Measurements from ENCODE around the gene FDX2. TPM values are rescaled to one million over a fixed set of nuclear protein-coding genes. Genes with fewer than 3 reads are reported as not detected.

Gene FDX2
- total RNA-seq, 2 experiments from 2014 or later: 9.5 to 9.7 TPM

- Mint-ChIP-seq H3K27ac (peak overlapping the region; percentile 83), H3K4me1 (ENCODE audit: low read depth) (peaks cover 18% of the 10 kb centered on the region), H3K4me3 (peak overlapping the region; percentile 89), H3K36me3 (ENCODE audit: low read depth) (peaks cover 17% of the 10 kb centered on the region), H3K9me3 (no peaks in the 10 kb centered on the region), H3K27me3 (ENCODE audit: low read depth) (no peaks in the 10 kb centered on the region)
- intact Hi-C loops (cut with micrococcal nuclease): loop anchor here (2.0 kb wide), 2 partner anchors 16 to 46 kb away; partner anchors contain the start of genes ICAM1 and RAVER1
- no peak for DNase-seq
- CTCF ChIA-PET: interaction anchor here (1.2 to 1.9 kb wide), 2 partner anchors 57 to 74 kb away, joined by 3 to 4 read pairs; no protein-coding TSS in a partner anchor
These were observed 622 bp upstream of the FDX2 start for GRCh38 chr19:10316229-10317044.

GRCh38 chr19:10309423-10309822 lies 6.4 kb downstream of the FDX2 start, which contains the start of gene ZGLP1:
Gene ZGLP1 (minus strand): TSS chr19:10309815.
- DNase-seq: no peak
- Mint-ChIP-seq H3K4me1 (ENCODE audit: low read depth) (peaks cover 3% of the 10 kb centered on the region), H3K27me3 (ENCODE audit: low read depth) (no peaks in the 10 kb centered on the region), H3K4me3 (no peak within 1 kb of the TSS), H3K9me3 (no peaks in the 10 kb centered on the region), H3K36me3 (ENCODE audit: low read depth) (peaks cover 8% of the 10 kb centered on the region), H3K27ac (no peak within 1 kb of the TSS)
- intact Hi-C loops (cut with micrococcal nuclease): no loop called here
- CTCF ChIA-PET: no interaction called here

GRCh38 chr19:10306327-10306726 lies 9.5 kb downstream of the FDX2 start:
- H3K27ac Mint-ChIP-seq: no peak overlapping the region
- CTCF ChIA-PET: interaction anchor here (1.5 kb wide), 1 partner anchor 37 kb away, joined by 4 read pairs; no protein-coding TSS in a partner anchor
- H3K4me3 Mint-ChIP-seq: no peak overlapping the region

GRCh38 chr19:10305139-10305806 lies 10.5 kb downstream of the FDX2 start:
- intact Hi-C loops (cut with micrococcal nuclease): no loop called here
- H3K36me3 Mint-ChIP-seq (ENCODE audit: low read depth): peaks cover 4% of the 10 kb centered on the region
- no peak overlapping the region for H3K27ac Mint-ChIP-seq
- no peak overlapping the region for H3K4me3 Mint-ChIP-seq
- CTCF ChIA-PET: interaction anchor here (1.5 kb wide), 1 partner anchor 36 kb away, joined by 4 read pairs; no protein-coding TSS in a partner anchor
- H3K4me1 Mint-ChIP-seq (ENCODE audit: low read depth): no peaks in the 10 kb centered on the region
- no peaks in the 10 kb centered on the region for H3K27me3 Mint-ChIP-seq (ENCODE audit: low read depth)
- H3K9me3 Mint-ChIP-seq: no peaks in the 10 kb centered on the region
- no peak for DNase-seq

More at GRCh38 chr19:10306327-10306726, 9.5 kb downstream of the FDX2 start:
- no peaks in the 10 kb centered on the region for H3K27me3 Mint-ChIP-seq (ENCODE audit: low read depth)
- no peaks in the 10 kb centered on the region for H3K4me1 Mint-ChIP-seq (ENCODE audit: low read depth)
- no peaks in the 10 kb centered on the region for H3K9me3 Mint-ChIP-seq
- intact Hi-C loops (cut with micrococcal nuclease): no loop called here
- no peak for DNase-seq
- peaks cover 6% of the 10 kb centered on the region for H3K36me3 Mint-ChIP-seq (ENCODE audit: low read depth)

- DNase-seq: no peak
- H3K27ac Mint-ChIP-seq: no peak overlapping the region
- peaks cover 10% of the 10 kb centered on the region for H3K4me1 Mint-ChIP-seq (ENCODE audit: low read depth)
- peaks cover 1% of the 10 kb centered on the region for H3K36me3 Mint-ChIP-seq (ENCODE audit: low read depth)
- H3K9me3 Mint-ChIP-seq: no peaks in the 10 kb centered on the region
- CTCF ChIA-PET: interaction anchor here (0.6 to 1.3 kb wide), 3 partner anchors 16 to 233 kb away, joined by 3 to 6 read pairs (median 4); partner anchors contain the start of gene FDX2
- peaks cover 12% of the 10 kb centered on the region for H3K27me3 Mint-ChIP-seq (ENCODE audit: low read depth)
- H3K4me3 Mint-ChIP-seq: no peak overlapping the region
- intact Hi-C loops (cut with micrococcal nuclease): no loop called here
These were observed 16.0 kb downstream of the FDX2 start for GRCh38 chr19:10299545-10300458.

GRCh38 chr19:10295847-10296591 lies 19.8 kb downstream of the FDX2 start:
- Mint-ChIP-seq H3K27ac (no peak overlapping the region), H3K36me3 (ENCODE audit: low read depth) (peaks cover 1% of the 10 kb centered on the region), H3K27me3 (ENCODE audit: low read depth) (peaks cover 50% of the 10 kb centered on the region), H3K9me3 (no peaks in the 10 kb centered on the region), H3K4me3 (peak overlapping the region; percentile 56), H3K4me1 (ENCODE audit: low read depth) (peaks cover 38% of the 10 kb centered on the region)
- CTCF ChIA-PET: interaction anchor here (0.6 to 1.0 kb wide), 2 partner anchors 25 to 117 kb away, joined by 4 read pairs; partner anchors contain the start of gene ICAM1
- DNase-seq: no peak
- intact Hi-C loops (cut with micrococcal nuclease): loop anchor here (1.0 kb wide), 1 partner anchor 9 kb away; no protein-coding TSS in a partner anchor

GRCh38 chr19:10295305-10295846 lies 20.4 kb downstream of the FDX2 start:
- peak overlapping the region; percentile 56 for H3K4me3 Mint-ChIP-seq
- H3K36me3 Mint-ChIP-seq (ENCODE audit: low read depth): peaks cover 1% of the 10 kb centered on the region
- intact Hi-C loops (cut with micrococcal nuclease): loop anchor here (1.0 kb wide), 1 partner anchor 8 kb away; no protein-coding TSS in a partner anchor
- DNase-seq: peak; percentile 61
- peaks cover 56% of the 10 kb centered on the region for H3K27me3 Mint-ChIP-seq (ENCODE audit: low read depth)
- CTCF ChIA-PET: no interaction called here
- H3K27ac Mint-ChIP-seq: no peak overlapping the region
- H3K4me1 Mint-ChIP-seq (ENCODE audit: low read depth): peaks cover 42% of the 10 kb centered on the region
- no peaks in the 10 kb centered on the region for H3K9me3 Mint-ChIP-seq

- CTCF ChIA-PET: no interaction called here
- H3K36me3 Mint-ChIP-seq (ENCODE audit: low read depth): peaks cover 1% of the 10 kb centered on the region
- no peak overlapping the region for H3K4me3 Mint-ChIP-seq
These were observed 21.5 kb downstream of the FDX2 start for GRCh38 chr19:10294368-10294697.

GRCh38 chr19:10293637-10294367 lies 22.0 kb downstream of the FDX2 start:
- H3K27me3 Mint-ChIP-seq (ENCODE audit: low read depth): peaks cover 63% of the 10 kb centered on the region
- H3K4me3 Mint-ChIP-seq: no peak overlapping the region
- H3K4me1 Mint-ChIP-seq (ENCODE audit: low read depth): peaks cover 54% of the 10 kb centered on the region
- no peak overlapping the region for H3K27ac Mint-ChIP-seq
- intact Hi-C loops (cut with micrococcal nuclease): no loop called here
- no peak for DNase-seq
- H3K9me3 Mint-ChIP-seq: no peaks in the 10 kb centered on the region
- CTCF ChIA-PET: no interaction called here
- H3K36me3 Mint-ChIP-seq (ENCODE audit: low read depth): peaks cover 1% of the 10 kb centered on the region

More at GRCh38 chr19:10294368-10294697, 21.5 kb downstream of the FDX2 start:
- peaks cover 60% of the 10 kb centered on the region for H3K27me3 Mint-ChIP-seq (ENCODE audit: low read depth)
- DNase-seq: no peak
- H3K4me1 Mint-ChIP-seq (ENCODE audit: low read depth): peaks cover 48% of the 10 kb centered on the region
- intact Hi-C loops (cut with micrococcal nuclease): no loop called here
- no peaks in the 10 kb centered on the region for H3K9me3 Mint-ChIP-seq
- H3K27ac Mint-ChIP-seq: no peak overlapping the region

- Mint-ChIP-seq H3K27ac (no peak overlapping the region), H3K36me3 (ENCODE audit: low read depth) (peaks cover 1% of the 10 kb centered on the region), H3K9me3 (no peaks in the 10 kb centered on the region), H3K4me3 (peak overlapping the region; percentile 25), H3K27me3 (ENCODE audit: low read depth) (peaks cover 70% of the 10 kb centered on the region), H3K4me1 (ENCODE audit: low read depth) (peaks cover 59% of the 10 kb centered on the region)
- CTCF ChIA-PET: no interaction called here
- intact Hi-C loops (cut with micrococcal nuclease): no loop called here
- no peak for DNase-seq
These were observed 22.8 kb downstream of the FDX2 start for GRCh38 chr19:10292789-10293636.
